GM12892 (cell line): ENCODE measurements around the gene EDRF1.

ENCODE experiments used
- DNase-seq: peaks from one replicate; pipeline ENCODE4 v3.0.0; 2011; ENCODE audit not compliant: insufficient read length
- FAIRE-seq: peaks from 2 replicates; lab custom pipeline; 2011; peaks lifted over from hg19 to GRCh38; lab: Jason Lieb, UNC
- POLR2A ChIP-seq: IDR thresholded peaks from 2 replicates; pipeline ENCODE4 v1.6.1; 2011; ENCODE audit warnings: low read depth, low read length, control low read depth
- POLR2AphosphoS5 ChIP-seq: IDR thresholded peaks from 2 replicates; pipeline ENCODE4 v1.6.1; 2011; ENCODE audit warnings: low read depth, low read length, control low read depth
- TAF1 ChIP-seq: IDR thresholded peaks from 2 replicates; pipeline ENCODE4 v1.6.1; 2011; ENCODE audit warnings: low read depth, mild to moderate bottlenecking, control low read depth, low read length, borderline replicate concordance

Gene EDRF1

GRCh38 chr10:125797994-125798662, 78.6 kb downstream of the EDRF1 start:
- no peak for TF ChIP-seq POLR2A
- no peak for TF ChIP-seq POLR2AphosphoS5
- no peak for TF ChIP-seq TAF1
- FAIRE-seq: no peak
- no peak for DNase-seq

GRCh38 chr10:125799451-125800182, 80.1 kb downstream of the EDRF1 start:
- TF ChIP-seq TAF1 (no peak), POLR2AphosphoS5 (no peak), POLR2A (no peak)
- no peak for FAIRE-seq
- no peak for DNase-seq

- TF ChIP-seq POLR2A (no peak), POLR2AphosphoS5 (no peak), TAF1 (no peak)
- FAIRE-seq (no peak), DNase-seq (no peak)
Observed at GRCh38 chr10:125801574-125801973, 82.1 kb downstream of the EDRF1 start.

DNA sequence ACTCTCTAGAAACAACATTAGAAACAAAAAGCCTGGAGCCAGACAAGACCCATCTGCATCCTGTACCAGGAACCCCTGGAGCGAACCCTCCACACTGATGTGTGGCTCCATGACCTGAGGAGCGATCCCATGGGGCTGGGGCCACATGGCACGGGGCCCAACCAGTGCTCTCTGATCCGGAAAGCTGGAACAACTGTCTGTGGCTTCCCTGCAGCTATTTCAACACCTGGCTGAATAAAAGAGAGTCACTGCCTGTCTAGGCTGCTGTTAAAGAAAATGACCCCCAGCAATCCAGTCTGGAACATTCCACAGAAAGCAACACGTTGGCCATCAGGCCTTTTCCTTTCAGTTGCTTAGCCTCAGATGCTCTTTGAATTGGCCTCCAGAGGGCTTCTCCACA, 82.6 kb downstream of the EDRF1 start:
- FAIRE-seq: no peak
- no peak for TF ChIP-seq TAF1
- TF ChIP-seq POLR2A: no peak
- no peak for TF ChIP-seq POLR2AphosphoS5
- no peak for DNase-seq

- FAIRE-seq: no peak
- no peak for TF ChIP-seq POLR2AphosphoS5
- no peak for TF ChIP-seq TAF1
- no peak for TF ChIP-seq POLR2A
Observed at GRCh38 chr10:125802739-125803138, 83.2 kb downstream of the EDRF1 start.

DNA sequence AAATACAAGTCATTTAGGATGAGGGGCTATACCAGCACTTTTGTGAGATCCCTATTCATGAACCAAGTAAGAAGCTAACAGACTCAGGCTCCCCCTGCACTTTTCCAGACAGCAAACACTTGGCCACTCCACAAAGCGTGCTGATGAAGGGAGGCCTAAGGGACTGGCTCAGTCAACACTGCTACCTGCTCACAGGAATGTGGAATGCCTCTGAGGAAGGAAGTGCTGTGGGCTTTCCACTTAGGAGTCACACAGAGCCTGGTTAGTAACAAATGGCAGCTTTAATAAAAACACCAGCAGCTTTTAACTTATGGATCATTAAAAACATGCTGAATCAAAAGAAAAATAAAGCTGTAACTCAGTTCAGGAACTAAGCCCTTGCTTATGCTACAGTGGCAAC, 88.5 kb downstream of the EDRF1 start:
- DNase-seq (no peak), FAIRE-seq (no peak)
- TF ChIP-seq TAF1: no peak
- TF ChIP-seq POLR2A: no peak
- TF ChIP-seq POLR2AphosphoS5: no peak

More at GRCh38 chr10:125802739-125803138, 83.2 kb downstream of the EDRF1 start:
- DNase-seq: no peak

- FAIRE-seq: no peak
- no peak for TF ChIP-seq POLR2AphosphoS5
- TF ChIP-seq TAF1: no peak
- no peak for TF ChIP-seq POLR2A
- no peak for DNase-seq
Observed at GRCh38 chr10:125811251-125811650, 91.7 kb downstream of the EDRF1 start.

DNA sequence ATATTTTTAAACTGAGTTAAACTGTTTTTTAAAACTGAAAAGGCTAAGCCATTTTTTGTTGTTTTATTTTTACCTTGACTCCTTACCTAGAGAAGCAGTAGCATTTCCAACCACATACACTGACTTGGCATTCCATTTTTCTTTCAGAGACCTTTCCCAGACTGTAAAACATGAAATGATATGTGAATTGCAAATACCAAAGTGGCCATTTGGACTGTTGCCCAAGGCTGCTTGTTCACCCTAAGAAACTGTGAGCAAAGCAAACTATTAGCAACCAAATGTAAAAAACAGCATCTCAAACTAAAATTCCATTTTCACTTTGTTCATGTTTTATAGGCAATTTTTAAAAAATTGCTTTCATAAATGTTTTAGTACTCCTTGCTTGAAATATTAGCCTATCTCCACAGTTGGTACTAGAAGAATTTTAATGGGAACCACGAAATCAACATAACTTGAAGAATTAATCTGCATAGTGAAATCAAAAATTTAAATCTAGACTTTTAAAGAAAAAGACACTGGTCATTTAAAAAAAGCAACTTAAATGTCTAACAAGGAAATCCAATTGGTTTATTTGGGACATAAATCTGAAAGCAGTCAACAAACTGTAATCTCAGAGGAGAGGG, 92.7 kb downstream of the EDRF1 start:
- no peak for DNase-seq
- no peak for FAIRE-seq
- TF ChIP-seq POLR2AphosphoS5: no peak
- no peak for TF ChIP-seq TAF1
- TF ChIP-seq POLR2A: no peak
